Activated CD8-positive, alpha-beta T cell treated with anti-CD3 and anti-CD28 coated beads for 36 hours (primary cell): ENCODE data around the gene PIGO. TPM values are rescaled to one million over a fixed set of nuclear protein-coding genes. Genes with fewer than 3 reads are reported as not detected.

Experiments
- ATAC-seq: fragments of 200-7000 bp; cut with Tn5 transposase; one replicate; pipeline ENCODE4 v1.10.0; 2021; ENCODE audit warnings: mild to moderate bottlenecking, moderate library complexity
- CTCF ChIA-PET: fragments of 350-600 bp; sonication (Branson Sonifier 250); formaldehyde crosslinking; loops from one replicate; lab custom pipeline; 2021; ENCODE audit warnings: antibody characterized with exemption; lab: Charles Lee
- POLR2A ChIA-PET: fragments of 350-600 bp; sonication (Branson Sonifier 250); formaldehyde crosslinking; loops from one replicate; lab custom pipeline; 2021; ENCODE audit warnings: antibody characterized with exemption; lab: Charles Lee
- DNase-seq: peaks from one replicate; pipeline ENCODE4 v3.0.0-alpha.2; 2020
- H3K27ac Mint-ChIP-seq: one replicate; pipeline ENCODE4 v1.8.0; 2021; ENCODE audit warnings: mild to moderate bottlenecking, mixed read lengths
- H3K27me3 Mint-ChIP-seq: one replicate; pipeline ENCODE4 v1.8.0; 2021; ENCODE audit warnings: mixed read lengths
- H3K36me3 Mint-ChIP-seq: one replicate; pipeline ENCODE4 v1.8.0; 2021; ENCODE audit warnings: low read depth, mixed read lengths
- H3K4me1 Mint-ChIP-seq: one replicate; pipeline ENCODE4 v1.8.0; 2021; ENCODE audit warnings: low read depth, mixed read lengths
- H3K4me3 Mint-ChIP-seq: one replicate; pipeline ENCODE4 v1.8.0; 2021; ENCODE audit warnings: mild to moderate bottlenecking, moderate library complexity, mixed read lengths
- H3K9me3 Mint-ChIP-seq: one replicate; pipeline ENCODE4 v1.8.0; 2021; ENCODE audit warnings: mixed read lengths
- intact Hi-C: fragments of 100-400 bp; cut with micrococcal nuclease; formaldehyde crosslinking; loops from one replicate; pipeline ENCODE4 v1.10.0; 2022
- total RNA-seq, 2 experiments: library from RNA; stranded (reverse); gene quantifications; one replicate each; pipeline ENCODE4 v1.2.3, GENCODE V29; 2021
- TF ChIP-seq, protein P1 (sequence below): fragments of 200-600 bp; IDR thresholded peaks from one replicate; pipeline ENCODE4 v1.8.0; 2022; ENCODE audit warnings: antibody characterized with exemption, mild to moderate bottlenecking

The PIGO gene
- total RNA-seq, 2 experiments from 2014 or later: 19.8 to 21.9 TPM

DNA sequence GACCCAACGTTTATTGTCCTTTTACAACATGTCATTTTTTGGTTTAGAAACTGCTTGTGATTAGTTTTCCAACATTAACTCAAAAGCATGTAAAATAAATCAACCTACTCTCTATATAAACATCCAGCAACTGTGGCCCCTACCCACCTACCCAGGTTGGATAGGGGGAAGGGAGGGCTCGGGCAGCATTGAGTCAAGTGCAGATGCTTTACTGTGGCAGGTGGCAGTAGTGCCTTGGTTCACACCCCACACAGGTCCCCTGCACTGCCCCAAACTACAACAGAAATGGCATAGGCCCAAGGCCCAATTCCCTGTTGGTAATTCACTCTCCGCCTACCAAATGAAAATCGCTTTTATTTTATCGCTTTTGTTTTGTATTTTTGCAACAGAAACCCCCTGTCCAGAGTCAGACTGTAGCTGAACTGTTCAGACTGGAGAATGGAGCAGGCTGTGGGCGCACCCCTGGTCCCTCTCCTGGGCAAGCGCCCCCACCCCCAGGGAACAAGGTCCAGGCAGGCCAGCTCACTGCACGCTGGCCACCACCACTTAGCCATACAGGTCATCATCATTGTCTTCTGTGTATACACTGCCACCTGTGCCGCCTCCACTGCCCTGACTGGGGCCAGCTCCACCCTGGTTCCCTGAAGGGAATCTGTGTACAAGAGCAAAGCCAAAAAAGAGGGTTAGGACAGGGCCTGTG lies 39.7 kb downstream of the PIGO start:
- Mint-ChIP-seq H3K4me3 (no peak overlapping the region), H3K27me3 (no peaks in the 10 kb centered on the region), H3K4me1 (no peaks in the 10 kb centered on the region), H3K27ac (no peak overlapping the region), H3K9me3 (no peaks in the 10 kb centered on the region), H3K36me3 (peaks cover 67% of the 10 kb centered on the region)
- ATAC-seq: no peak
- no peak for DNase-seq
- ChIA-PET CTCF (interaction anchor here (1.4 kb wide), 1 partner anchor 15 kb away, joined by 3 read pairs; no protein-coding TSS in a partner anchor), POLR2A (interaction anchor here (1.1 to 2.9 kb wide), 2 partner anchors 12 to 15 kb away, joined by 8 to 14 read pairs; partner anchors contain the start of gene VCP)
- intact Hi-C loops: no loop called here
- TF ChIP-seq, protein P1, sequence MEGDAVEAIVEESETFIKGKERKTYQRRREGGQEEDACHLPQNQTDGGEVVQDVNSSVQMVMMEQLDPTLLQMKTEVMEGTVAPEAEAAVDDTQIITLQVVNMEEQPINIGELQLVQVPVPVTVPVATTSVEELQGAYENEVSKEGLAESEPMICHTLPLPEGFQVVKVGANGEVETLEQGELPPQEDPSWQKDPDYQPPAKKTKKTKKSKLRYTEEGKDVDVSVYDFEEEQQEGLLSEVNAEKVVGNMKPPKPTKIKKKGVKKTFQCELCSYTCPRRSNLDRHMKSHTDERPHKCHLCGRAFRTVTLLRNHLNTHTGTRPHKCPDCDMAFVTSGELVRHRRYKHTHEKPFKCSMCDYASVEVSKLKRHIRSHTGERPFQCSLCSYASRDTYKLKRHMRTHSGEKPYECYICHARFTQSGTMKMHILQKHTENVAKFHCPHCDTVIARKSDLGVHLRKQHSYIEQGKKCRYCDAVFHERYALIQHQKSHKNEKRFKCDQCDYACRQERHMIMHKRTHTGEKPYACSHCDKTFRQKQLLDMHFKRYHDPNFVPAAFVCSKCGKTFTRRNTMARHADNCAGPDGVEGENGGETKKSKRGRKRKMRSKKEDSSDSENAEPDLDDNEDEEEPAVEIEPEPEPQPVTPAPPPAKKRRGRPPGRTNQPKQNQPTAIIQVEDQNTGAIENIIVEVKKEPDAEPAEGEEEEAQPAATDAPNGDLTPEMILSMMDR: no peak

DNA sequence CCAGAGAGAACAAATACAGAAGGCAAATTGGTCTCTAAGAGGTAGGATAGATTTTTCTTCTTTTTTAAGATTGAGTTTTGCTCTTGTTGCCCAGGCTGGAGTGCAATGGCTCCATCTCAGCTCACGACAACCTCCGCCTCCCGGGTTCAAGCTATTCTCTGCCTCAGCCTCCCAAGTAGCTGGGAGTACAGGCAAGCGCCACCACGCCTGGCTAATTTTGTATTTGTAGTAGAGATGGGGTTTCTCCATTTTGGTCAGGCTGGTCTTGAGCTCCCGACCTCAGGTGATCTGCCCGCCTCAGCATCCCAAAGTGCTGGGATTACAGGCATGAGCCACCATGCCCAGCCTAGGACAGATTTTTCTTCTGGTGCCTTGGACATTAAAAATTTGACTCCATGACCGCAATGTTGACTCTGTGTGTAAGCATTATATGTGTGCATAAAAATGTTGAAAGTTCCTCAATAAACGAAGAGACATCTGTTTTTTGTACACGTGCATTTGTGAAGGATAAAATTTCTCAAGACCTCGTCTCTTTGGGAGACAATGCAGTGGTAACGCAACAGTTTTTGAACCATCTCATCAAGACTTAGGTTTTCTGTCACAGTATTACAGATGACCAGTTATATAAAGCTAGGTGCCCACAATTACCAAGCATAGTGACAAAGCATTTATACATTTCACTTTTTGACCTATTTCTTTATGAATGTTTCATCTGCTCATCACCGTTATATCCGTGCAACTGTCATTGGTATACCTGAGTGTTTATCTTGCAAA lies 41.3 kb downstream of the PIGO start:
- Mint-ChIP-seq H3K36me3 (peaks cover 56% of the 10 kb centered on the region), H3K27ac (no peak overlapping the region), H3K4me3 (no peak overlapping the region), H3K9me3 (no peaks in the 10 kb centered on the region), H3K4me1 (no peaks in the 10 kb centered on the region), H3K27me3 (no peaks in the 10 kb centered on the region)
- no peak for DNase-seq
- CTCF ChIA-PET: no interaction called here
- intact Hi-C loops: no loop called here
- TF ChIP-seq, protein P1: no peak
- ATAC-seq: no peak
- POLR2A ChIA-PET: interaction anchor here (1.5 to 2.9 kb wide), 2 partner anchors 9 to 17 kb away, joined by 3 to 14 read pairs; partner anchors contain the start of gene VCP

DNA sequence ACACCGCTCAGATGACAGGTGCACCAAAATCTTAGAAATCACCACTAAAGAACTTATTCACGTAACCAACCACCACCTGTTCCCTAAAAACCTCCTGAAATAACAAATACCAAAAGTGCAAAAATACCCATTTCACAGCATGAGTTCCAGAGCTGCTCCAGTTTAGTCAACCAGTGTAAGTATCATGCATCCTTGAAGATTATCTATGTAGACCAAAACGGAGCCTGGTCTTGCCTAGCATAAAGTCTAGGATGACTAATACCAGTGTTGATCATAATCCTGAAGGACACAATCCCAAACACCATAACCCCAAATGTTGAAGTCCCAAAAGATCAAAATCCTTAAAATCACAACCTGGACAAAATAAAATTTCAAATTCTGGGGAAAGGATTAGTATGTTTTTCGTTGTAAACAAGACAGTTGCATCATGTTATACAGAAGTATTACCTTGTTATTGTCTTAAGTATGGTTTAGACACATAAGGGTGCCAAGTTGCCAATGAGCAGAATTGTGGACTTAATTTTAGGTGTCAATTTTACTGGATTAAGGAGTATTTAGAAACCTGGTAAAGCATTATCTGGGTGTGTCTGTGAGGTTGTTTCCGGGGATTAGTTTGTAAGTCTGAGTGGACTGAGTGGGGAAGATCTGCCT lies 42.1 kb downstream of the PIGO start:
- DNase-seq: no peak
- H3K27ac Mint-ChIP-seq: no peak overlapping the region

DNA sequence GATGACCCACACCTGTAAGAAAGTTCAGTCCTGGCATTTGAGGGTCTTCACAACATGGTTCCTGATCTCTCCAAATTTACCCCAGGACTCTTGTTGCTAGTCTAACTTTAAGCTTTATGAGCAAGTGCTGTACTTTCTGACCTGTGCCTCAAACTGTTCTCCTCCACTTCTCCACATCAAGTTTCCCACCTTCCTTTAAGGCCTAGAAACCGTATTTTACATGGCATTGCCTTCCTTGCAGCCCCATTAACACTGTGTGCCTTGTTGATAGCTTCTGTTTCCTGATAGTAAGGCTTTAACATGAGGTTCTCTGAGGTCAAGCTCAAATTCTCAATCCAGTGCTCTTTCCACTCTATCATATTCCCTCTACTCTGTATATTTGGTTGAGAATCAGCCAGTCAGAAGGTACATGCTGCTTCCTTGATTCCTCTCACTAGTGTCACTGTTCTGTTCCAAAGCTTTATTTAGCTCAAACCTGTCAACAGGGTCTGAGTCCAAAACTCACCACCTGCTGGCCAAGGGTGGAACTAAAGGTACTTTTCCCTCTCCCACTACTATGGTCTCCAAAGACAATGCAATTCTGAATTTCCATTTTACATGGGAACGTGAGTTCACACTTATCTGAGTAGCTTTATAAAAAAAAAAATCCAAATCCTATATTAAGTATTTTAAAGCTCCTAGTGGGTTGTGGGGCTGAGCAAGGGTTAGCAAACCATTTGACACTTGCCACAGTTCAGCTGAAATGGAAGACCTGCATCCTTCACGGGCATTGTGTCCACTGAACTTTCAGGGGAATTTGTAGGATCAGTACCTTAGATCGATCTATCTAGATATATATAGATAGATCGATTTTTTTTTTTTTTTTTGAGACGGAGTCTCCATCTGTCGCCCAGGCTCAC lies 45.1 kb downstream of the PIGO start:
- peak; percentile 73 for DNase-seq
- peak overlapping the region; percentile 49 for H3K27ac Mint-ChIP-seq
- H3K27me3 Mint-ChIP-seq: no peaks in the 10 kb centered on the region
- TF ChIP-seq, protein P1: peak; percentile 79
- CTCF ChIA-PET: interaction anchor here (0.7 to 5.7 kb wide), 46 partner anchors 10 to 349 kb away, joined by 3 to 115 read pairs (median 5); partner anchors contain the start of genes DNAJB5, FANCG, PIGO and VCP
- H3K36me3 Mint-ChIP-seq: peaks cover 33% of the 10 kb centered on the region
- no peak overlapping the region for H3K4me3 Mint-ChIP-seq
- intact Hi-C loops: loop anchor here (1.0 kb wide), 1 partner anchor 152 kb away; no protein-coding TSS in a partner anchor
- POLR2A ChIA-PET: interaction anchor here (0.6 to 3.1 kb wide), 5 partner anchors 9 to 152 kb away, joined by 3 to 14 read pairs (median 4); no protein-coding TSS in a partner anchor
- no peaks in the 10 kb centered on the region for H3K4me1 Mint-ChIP-seq
- peak; percentile 80 for ATAC-seq
- H3K9me3 Mint-ChIP-seq: no peaks in the 10 kb centered on the region

More for the DNA sequence above, 42.1 kb downstream of the PIGO start:
- no peaks in the 10 kb centered on the region for H3K27me3 Mint-ChIP-seq
- ChIA-PET POLR2A (interaction anchor here (0.9 to 2.9 kb wide), 3 partner anchors 10 to 26 kb away, joined by 3 to 14 read pairs (median 3); partner anchors contain the start of genes FANCG and VCP), CTCF (interaction anchor here (5.7 kb wide), 1 partner anchor 156 kb away, joined by 115 read pairs; no protein-coding TSS in a partner anchor)
- H3K4me1 Mint-ChIP-seq: no peaks in the 10 kb centered on the region
- TF ChIP-seq, protein P1: no peak
- intact Hi-C loops: no loop called here
- H3K36me3 Mint-ChIP-seq: peaks cover 48% of the 10 kb centered on the region
- H3K9me3 Mint-ChIP-seq: no peaks in the 10 kb centered on the region
- H3K4me3 Mint-ChIP-seq: no peak overlapping the region
- no peak for ATAC-seq
